Liver (tissue), 3 donors: ENCODE results near the gene NCAPG2.

Source experiments
- EGR1 ChIP-seq, 2 donors: IDR thresholded peaks; 2 replicates each; pipeline ENCODE4 v1.6.1; 2016 to 2018; ENCODE audit warnings: antibody characterized with exemption in 2 of 2, low read depth in 2 of 2
- HNF4G ChIP-seq: IDR thresholded peaks from 2 replicates; pipeline ENCODE4 v1.6.1; 2016; ENCODE audit warnings: antibody characterized with exemption
- NR2F2 ChIP-seq: IDR thresholded peaks from 2 replicates; pipeline ENCODE4 v1.6.1; 2016; ENCODE audit warnings: antibody characterized with exemption
- RAD21 ChIP-seq, 2 donors: IDR thresholded peaks; 2 replicates each; pipeline ENCODE4 v1.6.1; 2016; ENCODE audit warnings: antibody characterized with exemption in 2 of 2, mild to moderate bottlenecking in 2 of 2
- SP1 ChIP-seq: IDR thresholded peaks from 2 replicates; pipeline ENCODE4 v1.6.1; 2018; ENCODE audit warnings: antibody characterized with exemption, mild to moderate bottlenecking
- TAF1 ChIP-seq: conservative IDR thresholded peaks from 2 replicates; pipeline ENCODE4 v1.6.1; 2016; ENCODE audit warnings: antibody characterized with exemption, mild to moderate bottlenecking
- TF ChIP-seq, protein P1 (sequence below): IDR thresholded peaks from 2 replicates; pipeline ENCODE4 v1.6.1; 2016; ENCODE audit warnings: antibody characterized with exemption
- TF ChIP-seq, protein P2 (sequence below): fragments of 150-350 bp; IDR thresholded peaks from 2 replicates; pipeline ENCODE4 v1.5.1; 2017; ENCODE audit warnings: improper control_type of control experiment, low read depth, low read length; ENCODE audit not compliant: missing input control
- TF ChIP-seq, protein P3 (sequence below): IDR thresholded peaks from 2 replicates; pipeline ENCODE4 v1.6.1; 2016; ENCODE audit warnings: antibody characterized with exemption
- donor health status: healthy.
- donor health status: healthy.

DNA sequence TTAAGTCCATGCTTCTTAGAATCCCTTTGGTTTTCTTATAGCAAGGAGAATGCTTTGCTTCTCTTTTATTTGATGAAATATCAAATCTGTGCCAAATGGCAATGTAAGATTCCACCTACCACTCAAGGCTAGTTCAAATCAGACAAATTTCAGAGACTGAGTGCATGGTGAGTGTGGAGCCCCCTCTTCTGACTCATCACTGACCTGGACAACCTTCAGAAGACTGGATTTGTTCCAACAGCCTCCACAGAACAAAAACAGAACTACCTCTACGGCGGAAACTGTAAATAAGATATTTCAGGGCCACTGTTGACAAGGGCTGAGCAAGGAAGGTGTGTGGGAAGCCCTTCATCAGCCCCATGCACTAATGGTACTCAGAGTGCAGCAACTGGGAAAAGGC lies 21.1 kb downstream of the NCAPG2 start:
- TF ChIP-seq, protein P1, sequence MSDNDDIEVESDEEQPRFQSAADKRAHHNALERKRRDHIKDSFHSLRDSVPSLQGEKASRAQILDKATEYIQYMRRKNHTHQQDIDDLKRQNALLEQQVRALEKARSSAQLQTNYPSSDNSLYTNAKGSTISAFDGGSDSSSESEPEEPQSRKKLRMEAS, result no peak
- TF ChIP-seq, protein P2, sequence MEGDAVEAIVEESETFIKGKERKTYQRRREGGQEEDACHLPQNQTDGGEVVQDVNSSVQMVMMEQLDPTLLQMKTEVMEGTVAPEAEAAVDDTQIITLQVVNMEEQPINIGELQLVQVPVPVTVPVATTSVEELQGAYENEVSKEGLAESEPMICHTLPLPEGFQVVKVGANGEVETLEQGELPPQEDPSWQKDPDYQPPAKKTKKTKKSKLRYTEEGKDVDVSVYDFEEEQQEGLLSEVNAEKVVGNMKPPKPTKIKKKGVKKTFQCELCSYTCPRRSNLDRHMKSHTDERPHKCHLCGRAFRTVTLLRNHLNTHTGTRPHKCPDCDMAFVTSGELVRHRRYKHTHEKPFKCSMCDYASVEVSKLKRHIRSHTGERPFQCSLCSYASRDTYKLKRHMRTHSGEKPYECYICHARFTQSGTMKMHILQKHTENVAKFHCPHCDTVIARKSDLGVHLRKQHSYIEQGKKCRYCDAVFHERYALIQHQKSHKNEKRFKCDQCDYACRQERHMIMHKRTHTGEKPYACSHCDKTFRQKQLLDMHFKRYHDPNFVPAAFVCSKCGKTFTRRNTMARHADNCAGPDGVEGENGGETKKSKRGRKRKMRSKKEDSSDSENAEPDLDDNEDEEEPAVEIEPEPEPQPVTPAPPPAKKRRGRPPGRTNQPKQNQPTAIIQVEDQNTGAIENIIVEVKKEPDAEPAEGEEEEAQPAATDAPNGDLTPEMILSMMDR, result no peak
- TF ChIP-seq EGR1 (IDR thresholded peaks at IDR 0.05; ENCODE audit: low read depth in 2 of 2), result no peak
- TF ChIP-seq TAF1, result no peak
- TF ChIP-seq SP1, result no peak
- TF ChIP-seq HNF4G, result no peak
- TF ChIP-seq RAD21 (IDR thresholded peaks at IDR 0.05), result no peak
- no peak for TF ChIP-seq NR2F2
- TF ChIP-seq, protein P3, sequence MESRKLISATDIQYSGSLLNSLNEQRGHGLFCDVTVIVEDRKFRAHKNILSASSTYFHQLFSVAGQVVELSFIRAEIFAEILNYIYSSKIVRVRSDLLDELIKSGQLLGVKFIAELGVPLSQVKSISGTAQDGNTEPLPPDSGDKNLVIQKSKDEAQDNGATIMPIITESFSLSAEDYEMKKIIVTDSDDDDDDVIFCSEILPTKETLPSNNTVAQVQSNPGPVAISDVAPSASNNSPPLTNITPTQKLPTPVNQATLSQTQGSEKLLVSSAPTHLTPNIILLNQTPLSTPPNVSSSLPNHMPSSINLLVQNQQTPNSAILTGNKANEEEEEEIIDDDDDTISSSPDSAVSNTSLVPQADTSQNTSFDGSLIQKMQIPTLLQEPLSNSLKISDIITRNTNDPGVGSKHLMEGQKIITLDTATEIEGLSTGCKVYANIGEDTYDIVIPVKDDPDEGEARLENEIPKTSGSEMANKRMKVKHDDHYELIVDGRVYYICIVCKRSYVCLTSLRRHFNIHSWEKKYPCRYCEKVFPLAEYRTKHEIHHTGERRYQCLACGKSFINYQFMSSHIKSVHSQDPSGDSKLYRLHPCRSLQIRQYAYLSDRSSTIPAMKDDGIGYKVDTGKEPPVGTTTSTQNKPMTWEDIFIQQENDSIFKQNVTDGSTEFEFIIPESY, result no peak
